HCT116 (cell line): Measurements from ENCODE around the gene HIPK2. TPM values are rescaled to one million over a fixed set of nuclear protein-coding genes. Genes with fewer than 3 reads are reported as not detected.

Experiments used
- ATAC-seq: fragments of 200-7000 bp; cut with Tn5 transposase; 2 replicates; pipeline ENCODE4 v1.9.1; 2020; ENCODE audit warnings: mild to moderate bottlenecking, moderate library complexity
- BruUV-seq: library from RNA; stranded (reverse); fragments of 400-500 nt; replicated peaks from 2 replicates; lab custom pipeline; 2021; lab: Mats Ljungman, UMichigan
- CTCF ChIA-PET: fragments of 300-600 bp; sonication (Branson Sonifier 250); formaldehyde crosslinking; loops from one replicate; lab custom pipeline; 2021; ENCODE audit warnings: antibody characterized with exemption; lab: Charles Lee
- POLR2A ChIA-PET: fragments of 300-600, 350-600 bp; sonication (Branson Sonifier 250); formaldehyde crosslinking; loops from one replicate; lab custom pipeline; 2021; ENCODE audit warnings: antibody characterized with exemption; lab: Charles Lee
- RAD21 ChIA-PET, 2 experiments: fragments of 300-600 bp; sonication (Branson Sonifier 250); formaldehyde crosslinking; loops; one replicate each; lab custom pipeline; 2023; ENCODE audit warnings: low total read pairs in 2 of 2; ENCODE audit not compliant: uncharacterized antibody in 2 of 2, unreplicated experiment in 2 of 2, low non-redundant PET in 1 of 2; lab: Charles Lee
- DNase-seq: peaks from one replicate; pipeline ENCODE4 v3.0.0-alpha.2; 2010; ENCODE audit warnings: low read depth, low spot score
- H2AFZ ChIP-seq: fragments of 200-600 bp; shearing (Covaris generic), sonication (generic); 2 replicates; pipeline ENCODE4 v1.6.1; 2017; ENCODE audit warnings: low read depth, mixed run types, mixed read lengths, antibody characterized with exemption, low read length; ENCODE audit not compliant: poor library complexity, severe bottlenecking
- H3K27ac ChIP-seq: 2 replicates; pipeline ENCODE4 v1.5.1; 2012; ENCODE audit warnings: low read depth, low read length
- H3K27me3 ChIP-seq: fragments of 200-600 bp; sonication (generic); 2 replicates; pipeline ENCODE4 v1.6.1; 2016; ENCODE audit warnings: mixed run types, low read length, mixed read lengths; ENCODE audit not compliant: insufficient read depth
- H3K36me3 ChIP-seq, 2 experiments: fragments of 200-500 bp in 1 of 2; fragments of 200-600 bp in 1 of 2; sonication (Bioruptor generic) in 1 of 2; sonication (generic) in 1 of 2; 2 replicates each; pipeline versions ENCODE4 v1.5.1 to v1.6.1; 2014 to 2016; ENCODE audit warnings: low read length in 2 of 2, inconsistent platforms in 1 of 2, mixed read lengths in 1 of 2, mixed run types in 1 of 2; ENCODE audit not compliant: insufficient read depth in 2 of 2, control insufficient read depth in 1 of 2
- H3K4me1 ChIP-seq, 2 experiments: fragments of 200-600 bp in 1 of 2; sonication (generic) in 1 of 2; 2 replicates each; pipeline versions ENCODE4 v1.5.1 to v1.6.1; 2012 to 2017; ENCODE audit warnings: low read length in 2 of 2, inconsistent platforms in 1 of 2, mild to moderate bottlenecking in 1 of 2, mixed read lengths in 1 of 2, mixed run types in 1 of 2, moderate library complexity in 1 of 2; ENCODE audit not compliant: insufficient read depth in 2 of 2, control insufficient read depth in 1 of 2
- H3K4me2 ChIP-seq: fragments of 200-600 bp; sonication (generic); 2 replicates; pipeline ENCODE4 v1.6.1; 2017; ENCODE audit warnings: mixed run types, low read length, mixed read lengths
- H3K4me3 ChIP-seq, 2 experiments: fragments of 200-600 bp in 1 of 2; sonication (generic) in 1 of 2; replicated peaks in 1 of 2; 2 replicates each; pipeline ENCODE4 v1.5.1; 2011 to 2016; ENCODE audit warnings: low read length in 2 of 2, control low read depth in 1 of 2, low read depth in 1 of 2, mild to moderate bottlenecking in 1 of 2, mixed read lengths in 1 of 2, mixed run types in 1 of 2
- H3K79me2 ChIP-seq: fragments of 200-600 bp; sonication (generic); 2 replicates; pipeline ENCODE4 v1.6.1; 2017; ENCODE audit warnings: mild to moderate bottlenecking, mixed run types, low read length, moderate library complexity, mixed read lengths; ENCODE audit not compliant: insufficient read depth
- H3K9ac ChIP-seq: fragments of 200-600 bp; sonication (generic); 2 replicates; pipeline ENCODE4 v1.6.1; 2016; ENCODE audit warnings: low read length, mixed read lengths
- H3K9me2 ChIP-seq: fragments of 200-600 bp; sonication (generic), shearing (Covaris generic); 2 replicates; pipeline ENCODE4 v1.6.1; 2017; ENCODE audit warnings: mixed run types, mild to moderate bottlenecking, moderate library complexity; ENCODE audit not compliant: insufficient read depth
- H3K9me3 ChIP-seq, 2 experiments: fragments of 200-500 bp in 1 of 2; fragments of 200-600 bp in 1 of 2; sonication (Bioruptor generic) in 1 of 2; sonication (generic) in 1 of 2; 2 replicates each; pipeline ENCODE4 v1.6.1; 2014 to 2017; ENCODE audit warnings: low read length in 2 of 2, mixed read lengths in 2 of 2, inconsistent platforms in 1 of 2, low read depth in 1 of 2, mild to moderate bottlenecking in 1 of 2, mixed run types in 1 of 2, moderate library complexity in 1 of 2; ENCODE audit not compliant: control insufficient read depth in 1 of 2, insufficient read depth in 1 of 2
- H4K20me1 ChIP-seq: fragments of 200-600 bp; sonication (generic), shearing (Covaris generic); 2 replicates; pipeline ENCODE4 v1.6.1; 2017; ENCODE audit warnings: mixed run types, mild to moderate bottlenecking, moderate library complexity; ENCODE audit not compliant: insufficient read depth
- FOSL1 ChIP-seq: IDR thresholded peaks from 2 replicates; pipeline ENCODE4 v1.6.1; 2012; ENCODE audit warnings: low read depth
- SP1 ChIP-seq: IDR thresholded peaks from 2 replicates; pipeline ENCODE4 v1.6.1; 2012; ENCODE audit warnings: low read depth
- YY1 ChIP-seq: IDR thresholded peaks from 2 replicates; pipeline ENCODE4 v1.6.1; 2011; ENCODE audit warnings: low read length, low read depth, moderate library complexity, mild to moderate bottlenecking; ENCODE audit not compliant: insufficient replicate concordance; ENCODE audit errors: extremely low read depth
- intact Hi-C: fragments of 100-400 bp; cut with micrococcal nuclease; formaldehyde crosslinking; loops from 2 replicates; pipeline ENCODE4 v1.10.0; 2022
- total RNA-seq: library from RNA; stranded (reverse); gene quantifications from one replicate; pipeline ENCODE4 v1.2.1, GENCODE V29; 2021; ENCODE audit not compliant: unreplicated experiment
- TF ChIP-seq, protein P1 (sequence below), 3 experiments: fragments of 200-600 bp in 1 of 3; sonication (generic) in 1 of 3; IDR thresholded peaks in 2 of 3; conservative IDR thresholded peaks in 1 of 3; 2 replicates each; pipeline ENCODE4 v1.5.1; 2012 to 2017; ENCODE audit warnings: low read depth in 2 of 3, low read length in 2 of 3, antibody characterized with exemption in 1 of 3, borderline replicate concordance in 1 of 3, control low read depth in 1 of 3, mild to moderate bottlenecking in 1 of 3, mixed read lengths in 1 of 3, mixed run types in 1 of 3, moderate library complexity in 1 of 3; ENCODE audit not compliant: insufficient read depth in 1 of 3
- TF ChIP-seq, protein P2 (sequence below): IDR thresholded peaks from 2 replicates; pipeline ENCODE4 v1.6.1; 2012; ENCODE audit warnings: low read depth

HIPK2 gene
- total RNA-seq, 1 experiment from 2014 or later, result 49.5 TPM

DNA sequence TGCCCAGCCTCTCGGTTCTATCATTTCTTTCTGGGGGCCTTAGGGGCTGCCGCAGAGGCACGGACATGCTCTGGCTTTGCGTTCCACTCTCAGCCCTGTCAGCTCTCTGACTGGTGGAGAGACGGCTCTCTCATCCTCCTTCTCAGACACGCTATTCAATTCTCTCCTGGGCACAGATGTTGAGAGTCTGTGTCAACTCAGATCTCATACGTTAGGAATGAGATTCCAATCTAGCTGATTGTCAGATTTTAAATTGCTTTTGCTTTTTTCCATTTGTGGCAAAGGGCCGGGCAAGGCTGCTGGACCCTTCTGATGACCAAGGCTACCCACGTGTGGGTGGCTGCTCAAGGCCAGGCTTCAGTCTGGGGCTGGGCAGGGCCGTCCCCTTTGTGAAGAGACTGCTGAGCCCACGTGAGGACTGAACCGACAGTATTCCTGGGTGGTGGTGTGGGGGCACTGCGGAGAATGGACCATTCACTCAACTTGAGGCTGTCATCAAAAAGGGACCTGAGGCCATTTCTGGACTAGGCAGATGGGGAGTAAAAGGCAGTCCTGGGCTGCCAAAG is 182.8 kb downstream of the HIPK2 start:
- Histone ChIP-seq H3K79me2 (no peaks in the 10 kb centered on the region), H4K20me1 (no peaks in the 10 kb centered on the region), H3K9me2 (no peaks in the 10 kb centered on the region), H3K4me1 (no peaks in the 10 kb centered on the region), H3K36me3 (peaks cover 22 to 31% of the 10 kb centered on the region in 2 experiments), H3K27me3 (no peaks in the 10 kb centered on the region)
- intact Hi-C loops, result no loop called here
- ATAC-seq, result no peak
- RAD21 ChIA-PET, result no interaction called here
- BruUV-seq, result no TSS peak
- CTCF ChIA-PET, result no interaction called here
- DNase-seq, result no peak
- TF ChIP-seq YY1 (no peak), FOSL1 (no peak), SP1 (no peak)
- TF ChIP-seq, protein P1, sequence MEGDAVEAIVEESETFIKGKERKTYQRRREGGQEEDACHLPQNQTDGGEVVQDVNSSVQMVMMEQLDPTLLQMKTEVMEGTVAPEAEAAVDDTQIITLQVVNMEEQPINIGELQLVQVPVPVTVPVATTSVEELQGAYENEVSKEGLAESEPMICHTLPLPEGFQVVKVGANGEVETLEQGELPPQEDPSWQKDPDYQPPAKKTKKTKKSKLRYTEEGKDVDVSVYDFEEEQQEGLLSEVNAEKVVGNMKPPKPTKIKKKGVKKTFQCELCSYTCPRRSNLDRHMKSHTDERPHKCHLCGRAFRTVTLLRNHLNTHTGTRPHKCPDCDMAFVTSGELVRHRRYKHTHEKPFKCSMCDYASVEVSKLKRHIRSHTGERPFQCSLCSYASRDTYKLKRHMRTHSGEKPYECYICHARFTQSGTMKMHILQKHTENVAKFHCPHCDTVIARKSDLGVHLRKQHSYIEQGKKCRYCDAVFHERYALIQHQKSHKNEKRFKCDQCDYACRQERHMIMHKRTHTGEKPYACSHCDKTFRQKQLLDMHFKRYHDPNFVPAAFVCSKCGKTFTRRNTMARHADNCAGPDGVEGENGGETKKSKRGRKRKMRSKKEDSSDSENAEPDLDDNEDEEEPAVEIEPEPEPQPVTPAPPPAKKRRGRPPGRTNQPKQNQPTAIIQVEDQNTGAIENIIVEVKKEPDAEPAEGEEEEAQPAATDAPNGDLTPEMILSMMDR (IDR thresholded peaks at IDR 0.05 in 2 of 3, conservative IDR thresholded peaks at IDR 0.05 in 1 of 3; ENCODE audit: borderline replicate concordance in 1 of 3, insufficient read depth in 1 of 3, low read depth in 2 of 3, low read length in 2 of 3), result no peak
- TF ChIP-seq, protein P2, sequence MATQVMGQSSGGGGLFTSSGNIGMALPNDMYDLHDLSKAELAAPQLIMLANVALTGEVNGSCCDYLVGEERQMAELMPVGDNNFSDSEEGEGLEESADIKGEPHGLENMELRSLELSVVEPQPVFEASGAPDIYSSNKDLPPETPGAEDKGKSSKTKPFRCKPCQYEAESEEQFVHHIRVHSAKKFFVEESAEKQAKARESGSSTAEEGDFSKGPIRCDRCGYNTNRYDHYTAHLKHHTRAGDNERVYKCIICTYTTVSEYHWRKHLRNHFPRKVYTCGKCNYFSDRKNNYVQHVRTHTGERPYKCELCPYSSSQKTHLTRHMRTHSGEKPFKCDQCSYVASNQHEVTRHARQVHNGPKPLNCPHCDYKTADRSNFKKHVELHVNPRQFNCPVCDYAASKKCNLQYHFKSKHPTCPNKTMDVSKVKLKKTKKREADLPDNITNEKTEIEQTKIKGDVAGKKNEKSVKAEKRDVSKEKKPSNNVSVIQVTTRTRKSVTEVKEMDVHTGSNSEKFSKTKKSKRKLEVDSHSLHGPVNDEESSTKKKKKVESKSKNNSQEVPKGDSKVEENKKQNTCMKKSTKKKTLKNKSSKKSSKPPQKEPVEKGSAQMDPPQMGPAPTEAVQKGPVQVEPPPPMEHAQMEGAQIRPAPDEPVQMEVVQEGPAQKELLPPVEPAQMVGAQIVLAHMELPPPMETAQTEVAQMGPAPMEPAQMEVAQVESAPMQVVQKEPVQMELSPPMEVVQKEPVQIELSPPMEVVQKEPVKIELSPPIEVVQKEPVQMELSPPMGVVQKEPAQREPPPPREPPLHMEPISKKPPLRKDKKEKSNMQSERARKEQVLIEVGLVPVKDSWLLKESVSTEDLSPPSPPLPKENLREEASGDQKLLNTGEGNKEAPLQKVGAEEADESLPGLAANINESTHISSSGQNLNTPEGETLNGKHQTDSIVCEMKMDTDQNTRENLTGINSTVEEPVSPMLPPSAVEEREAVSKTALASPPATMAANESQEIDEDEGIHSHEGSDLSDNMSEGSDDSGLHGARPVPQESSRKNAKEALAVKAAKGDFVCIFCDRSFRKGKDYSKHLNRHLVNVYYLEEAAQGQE, result no peak
- TF ChIP-seq, all 23 proteins: peak for 0
- Histone ChIP-seq H3K4me2 (no peak overlapping the region), H3K9me3 (no peaks in the 10 kb centered on the region), H3K27ac (no peak overlapping the region), H3K4me3 (no peak overlapping the region), H3K9ac (no peak overlapping the region), H2AFZ (no peak overlapping the region)
- POLR2A ChIA-PET, result no interaction called here
